PC-9 (cell line): ENCODE results near the gene UNC13A. TPM values are rescaled to one million over a fixed set of nuclear protein-coding genes. Genes with fewer than 3 reads are reported as not detected.

ENCODE experiments used
- BruUV-seq: library from RNA; stranded (reverse); fragments of 400-500 nt; replicated peaks from 2 replicates; lab custom pipeline; 2021; lab: Mats Ljungman, UMichigan
- CTCF ChIA-PET: fragments of 300-600 bp; sonication (Branson Sonifier 250); formaldehyde crosslinking; loops from one replicate; lab custom pipeline; 2022; ENCODE audit warnings: antibody characterized with exemption; lab: Charles Lee
- POLR2A ChIA-PET: fragments of 300-600 bp; sonication (Branson Sonifier 250); formaldehyde crosslinking; loops from one replicate; lab custom pipeline; 2022; ENCODE audit warnings: antibody characterized with exemption; ENCODE audit not compliant: unreplicated experiment; lab: Charles Lee
- DNase-seq, 2 experiments: peaks; one replicate each; pipeline versions ENCODE4 v3.0.0 to v3.0.0-alpha.2; 2015 to 2022; ENCODE audit warnings: mixed read lengths in 1 of 2
- H2AFZ ChIP-seq: fragments of 200-600 bp; sonication (generic); 2 replicates; pipeline ENCODE4 v1.8.1; 2017; ENCODE audit warnings: antibody characterized with exemption
- H3F3A ChIP-seq: fragments of 200-600 bp; sonication (generic); 2 replicates; pipeline ENCODE4 v1.8.1; 2017; ENCODE audit warnings: antibody characterized with exemption, mild to moderate bottlenecking, low read depth; ENCODE audit not compliant: insufficient read depth
- H3K27ac ChIP-seq: fragments of 200-600 bp; sonication (generic); 2 replicates; pipeline ENCODE4 v1.6.1; 2016; ENCODE audit warnings: mixed run types
- H3K27me3 ChIP-seq: fragments of 200-600 bp; sonication (generic); 2 replicates; pipeline ENCODE4 v1.6.1; 2016; ENCODE audit warnings: low read depth, mixed run types; ENCODE audit not compliant: insufficient read depth
- H3K36me3 ChIP-seq: fragments of 200-600 bp; sonication (generic); 2 replicates; pipeline ENCODE4 v1.6.1; 2016; ENCODE audit warnings: low read depth, mixed run types
- H3K4me1 ChIP-seq: fragments of 200-600 bp; sonication (generic); replicated peaks from 2 replicates; pipeline ENCODE4 v1.6.1; 2016; ENCODE audit warnings: mixed run types; ENCODE audit not compliant: insufficient read depth
- H3K4me2 ChIP-seq: fragments of 200-600 bp; sonication (generic); 2 replicates; pipeline ENCODE4 v1.6.1; 2017; ENCODE audit warnings: mixed run types
- H3K4me3 ChIP-seq: fragments of 200-600 bp; sonication (generic); 2 replicates; pipeline ENCODE4 v1.6.1; 2016; ENCODE audit warnings: mixed run types
- H3K79me2 ChIP-seq: fragments of 200-600 bp; sonication (generic); 2 replicates; pipeline ENCODE4 v1.6.1; 2017; ENCODE audit warnings: low read depth, mixed run types
- H3K9me2 ChIP-seq: fragments of 200-600 bp; sonication (generic); 2 replicates; pipeline ENCODE4 v1.8.1; 2017; ENCODE audit warnings: mild to moderate bottlenecking; ENCODE audit not compliant: insufficient read depth
- H3K9me3 ChIP-seq: fragments of 200-600 bp; sonication (generic); 2 replicates; pipeline ENCODE4 v1.8.1; 2016; ENCODE audit warnings: low read depth; ENCODE audit not compliant: insufficient read depth
- H4K20me1 ChIP-seq: fragments of 200-600 bp; sonication (generic); 2 replicates; pipeline ENCODE4 v1.8.1; 2017; ENCODE audit not compliant: insufficient read depth
- EZH2 ChIP-seq: fragments of 200-600 bp; sonication (generic); IDR thresholded peaks from 2 replicates; pipeline ENCODE4 v1.8.0; 2017; ENCODE audit warnings: antibody characterized with exemption, low read depth
- intact Hi-C: fragments of 100-400 bp; cut with micrococcal nuclease; formaldehyde crosslinking; loops from one replicate; pipeline ENCODE4 v1.10.0; 2022; ENCODE audit not compliant: unreplicated experiment
- total RNA-seq: library from RNA; stranded (reverse); gene quantifications from 2 replicates; pipeline ENCODE4 v1.2.3, GENCODE V29; 2021
- TF ChIP-seq, protein P1 (sequence below): fragments of 200-600 bp; sonication (generic); conservative IDR thresholded peaks from 2 replicates; pipeline ENCODE4 v1.6.1; 2017; ENCODE audit warnings: mixed run types, antibody characterized with exemption, mild to moderate bottlenecking, moderate library complexity

UNC13A gene
- total RNA-seq, 1 experiment from 2014 or later: 0.17 TPM

- Histone ChIP-seq H4K20me1 (no peaks in the 10 kb centered on the region), H3K4me3 (no peak overlapping the region), H3K36me3 (no peaks in the 10 kb centered on the region), H3K4me2 (no peak overlapping the region), H3K9me2 (no peaks in the 10 kb centered on the region), H3K9me3 (no peaks in the 10 kb centered on the region), H3K27me3 (peaks cover 77% of the 10 kb centered on the region), H3F3A (peaks cover 19% of the 10 kb centered on the region), H3K79me2 (no peaks in the 10 kb centered on the region), H2AFZ (no peak overlapping the region), H3K4me1 (peaks cover 13% of the 10 kb centered on the region; the same call in 1 of the 2 replicates), H3K27ac (no peak overlapping the region)
- CTCF ChIA-PET: no interaction called here
- TF ChIP-seq, protein P1, sequence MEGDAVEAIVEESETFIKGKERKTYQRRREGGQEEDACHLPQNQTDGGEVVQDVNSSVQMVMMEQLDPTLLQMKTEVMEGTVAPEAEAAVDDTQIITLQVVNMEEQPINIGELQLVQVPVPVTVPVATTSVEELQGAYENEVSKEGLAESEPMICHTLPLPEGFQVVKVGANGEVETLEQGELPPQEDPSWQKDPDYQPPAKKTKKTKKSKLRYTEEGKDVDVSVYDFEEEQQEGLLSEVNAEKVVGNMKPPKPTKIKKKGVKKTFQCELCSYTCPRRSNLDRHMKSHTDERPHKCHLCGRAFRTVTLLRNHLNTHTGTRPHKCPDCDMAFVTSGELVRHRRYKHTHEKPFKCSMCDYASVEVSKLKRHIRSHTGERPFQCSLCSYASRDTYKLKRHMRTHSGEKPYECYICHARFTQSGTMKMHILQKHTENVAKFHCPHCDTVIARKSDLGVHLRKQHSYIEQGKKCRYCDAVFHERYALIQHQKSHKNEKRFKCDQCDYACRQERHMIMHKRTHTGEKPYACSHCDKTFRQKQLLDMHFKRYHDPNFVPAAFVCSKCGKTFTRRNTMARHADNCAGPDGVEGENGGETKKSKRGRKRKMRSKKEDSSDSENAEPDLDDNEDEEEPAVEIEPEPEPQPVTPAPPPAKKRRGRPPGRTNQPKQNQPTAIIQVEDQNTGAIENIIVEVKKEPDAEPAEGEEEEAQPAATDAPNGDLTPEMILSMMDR: no peak
- TF ChIP-seq EZH2: no peak
- no TSS peak for BruUV-seq
- intact Hi-C loops: no loop called here
- POLR2A ChIA-PET: no interaction called here
- no peak for DNase-seq
Measured at GRCh38 chr19:17685451-17686022, 2.6 kb downstream of the UNC13A start.

- CTCF ChIA-PET: no interaction called here
- Histone ChIP-seq H3K27me3 (peaks cover 76% of the 10 kb centered on the region), H4K20me1 (no peaks in the 10 kb centered on the region), H3F3A (peaks cover 21% of the 10 kb centered on the region), H3K79me2 (no peaks in the 10 kb centered on the region), H3K4me3 (no peak overlapping the region), H3K36me3 (no peaks in the 10 kb centered on the region), H3K9me2 (no peaks in the 10 kb centered on the region), H3K27ac (no peak overlapping the region), H3K9me3 (no peaks in the 10 kb centered on the region), H3K4me1 (peaks cover 22% of the 10 kb centered on the region), H2AFZ (no peak overlapping the region), H3K4me2 (no peak overlapping the region)
- TF ChIP-seq EZH2: no peak
- TF ChIP-seq, protein P1: no peak
- BruUV-seq: no TSS peak
- POLR2A ChIA-PET: no interaction called here
- intact Hi-C loops: no loop called here
- no peak for DNase-seq
Measured at GRCh38 chr19:17684256-17684655, 3.9 kb downstream of the UNC13A start.

DNA sequence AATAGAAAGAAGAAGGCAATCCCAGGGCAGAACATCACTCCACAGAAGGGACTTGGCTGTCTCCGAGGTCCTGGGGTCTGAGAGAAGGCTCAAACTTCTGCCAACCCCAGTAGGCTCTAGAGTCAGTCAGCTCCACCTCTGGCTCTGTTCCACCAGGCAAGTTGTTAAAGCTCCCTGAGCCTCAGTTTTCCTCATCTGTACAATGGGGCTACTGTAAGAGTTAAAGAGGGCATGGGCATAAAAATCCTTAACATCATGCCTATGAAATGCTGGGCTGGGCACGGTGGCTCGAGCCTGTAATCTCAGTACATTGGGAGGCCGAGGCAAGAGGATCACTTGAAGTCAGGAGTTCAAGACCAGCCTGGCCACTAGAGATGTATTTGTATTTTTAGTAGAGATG is 5.1 kb downstream of the UNC13A start:
- DNase-seq: no peak
- Histone ChIP-seq H3K9me3 (no peaks in the 10 kb centered on the region), H3K4me3 (no peak overlapping the region), H3K9me2 (no peaks in the 10 kb centered on the region), H3K4me1 (peaks cover 22% of the 10 kb centered on the region), H3K36me3 (no peaks in the 10 kb centered on the region), H3K27me3 (peaks cover 75% of the 10 kb centered on the region), H3K4me2 (no peak overlapping the region), H3K27ac (no peak overlapping the region), H2AFZ (no peak overlapping the region), H4K20me1 (no peaks in the 10 kb centered on the region), H3K79me2 (no peaks in the 10 kb centered on the region), H3F3A (0 out of 2 replicates have a peak, but pooled peaks cover 15% of the 10 kb centered on the region)
- TF ChIP-seq, protein P1: no peak
- no peak for TF ChIP-seq EZH2
- ChIA-PET POLR2A (no interaction called here), CTCF (no interaction called here)
- intact Hi-C loops: no loop called here
- BruUV-seq: no TSS peak
